Measurements from ENCODE around the gene DLL4.
"Not testable (repeated sequence)": the region's sequence is repeated elsewhere in the genome, so short reads cannot be mapped to it uniquely, and the experiment has no call there.

The DLL4 gene

GRCh38 chr15:40941528-40942336 lies 12.6 kb downstream of the DLL4 start:
- peak; percentile 84 for DNase-seq

- no peak for DNase-seq
Observed at GRCh38 chr15:40942337-40942854, 13.3 kb downstream of the DLL4 start.

GRCh38 chr15:40942878-40943277 lies 13.7 kb downstream of the DLL4 start:
- DNase-seq: no peak

- no peak for DNase-seq
Observed at GRCh38 chr15:40943764-40944365, 14.7 kb downstream of the DLL4 start.

GRCh38 chr15:40944510-40945296 lies 15.6 kb downstream of the DLL4 start:
- DNase-seq: no peak

- no peak for DNase-seq
Observed at GRCh38 chr15:40948706-40949473, 19.8 kb downstream of the DLL4 start.

- no peak for DNase-seq
Observed at GRCh38 chr15:40949756-40950207, 20.6 kb downstream of the DLL4 start.

- DNase-seq: no peak
Observed at GRCh38 chr15:40951764-40952163, 22.6 kb downstream of the DLL4 start.

GRCh38 chr15:40952301-40952900 lies 23.3 kb downstream of the DLL4 start:
- no peak for DNase-seq

GRCh38 chr15:40952901-40953712 lies 24.0 kb downstream of the DLL4 start, which contains the start of gene CHAC1:
Gene CHAC1 (plus strand): TSS chr15:40953471. CDS start chr15:40953584, 113 bp downstream.
- DNase-seq: peak; percentile 99

- no peak for DNase-seq
Observed at GRCh38 chr15:40953713-40954074, 24.6 kb downstream of the DLL4 start.

GRCh38 chr15:40954158-40954848 lies 25.2 kb downstream of the DLL4 start:
- not testable (repeated sequence) for DNase-seq

- DNase-seq: no peak
Observed at GRCh38 chr15:40955141-40955903, 26.2 kb downstream of the DLL4 start.

- DNase-seq: no peak
Observed at GRCh38 chr15:40955930-40956540, 26.9 kb downstream of the DLL4 start.

- no peak for DNase-seq
Observed at GRCh38 chr15:40956541-40956982, 27.4 kb downstream of the DLL4 start.

- no peak for DNase-seq
Observed at GRCh38 chr15:40957041-40957555, 28.0 kb downstream of the DLL4 start.

- peak; percentile 42 for DNase-seq
Observed at GRCh38 chr15:40957581-40958051, 28.5 kb downstream of the DLL4 start.

GRCh38 chr15:40958146-40958545 lies 29.0 kb downstream of the DLL4 start:
- peak; percentile 29 for DNase-seq

Measured in fibroblast of skin of scalp (primary cell).